Colonic mucosa (tissue), 4 donors: ENCODE data around the gene NOXA1. TPM values are rescaled to one million over a fixed set of nuclear protein-coding genes. Genes with fewer than 3 reads are reported as not detected.

Experiments used
- DNase-seq: peaks from one replicate; pipeline ENCODE4 v3.0.0-alpha.2; 2020
- H3K27ac ChIP-seq: fragments of 200-600 bp; one replicate; pipeline ENCODE4 v1.8.0; 2021
- H3K27me3 ChIP-seq: fragments of 200-600 bp; one replicate; pipeline ENCODE4 v1.8.0; 2021
- H3K36me3 ChIP-seq: fragments of 200-600 bp; one replicate; pipeline ENCODE4 v1.8.0; 2021
- H3K4me1 ChIP-seq: fragments of 200-600 bp; one replicate; pipeline ENCODE4 v1.8.0; 2021; ENCODE audit warnings: mild to moderate bottlenecking
- H3K4me3 ChIP-seq: fragments of 200-600 bp; one replicate; pipeline ENCODE4 v1.8.0; 2021
- H3K9ac ChIP-seq, 2 donors: one replicate each; pipeline ENCODE4 v1.7.0; 2013; ENCODE audit warnings: control low read depth in 2 of 2, low read depth in 2 of 2, low read length in 2 of 2
- H3K9me3 ChIP-seq: fragments of 200-600 bp; one replicate; pipeline ENCODE4 v1.8.0; 2021
- CTCF ChIP-seq: fragments of 200-600 bp; IDR thresholded peaks from one replicate; pipeline ENCODE4 v1.8.0; 2022; ENCODE audit warnings: antibody characterized with exemption, mild to moderate bottlenecking
- intact Hi-C: fragments of 100-400 bp; cut with DNase I; formaldehyde crosslinking; loops from one replicate; pipeline ENCODE4 v1.14.1; 2022
- total RNA-seq, 2 donors: library from RNA; stranded (reverse); fragmentation: NEBNext Ultra II Directional in 1 of 2; extraction: Animal tissue kit (Norgen Biotek cat#: 25700) in 1 of 2; gene quantifications; one replicate each; pipeline ENCODE4 v1.2.1, GENCODE V29; 2021
- donor health status: healthy.
- donor health status: DM: no; HTN: no; CAD: no.
- donor health status: DM: no; HTN: no; CAD: no.

Gene NOXA1
- total RNA-seq, 2 donors from 2014 or later = 27.5 to 29.3 TPM

DNA sequence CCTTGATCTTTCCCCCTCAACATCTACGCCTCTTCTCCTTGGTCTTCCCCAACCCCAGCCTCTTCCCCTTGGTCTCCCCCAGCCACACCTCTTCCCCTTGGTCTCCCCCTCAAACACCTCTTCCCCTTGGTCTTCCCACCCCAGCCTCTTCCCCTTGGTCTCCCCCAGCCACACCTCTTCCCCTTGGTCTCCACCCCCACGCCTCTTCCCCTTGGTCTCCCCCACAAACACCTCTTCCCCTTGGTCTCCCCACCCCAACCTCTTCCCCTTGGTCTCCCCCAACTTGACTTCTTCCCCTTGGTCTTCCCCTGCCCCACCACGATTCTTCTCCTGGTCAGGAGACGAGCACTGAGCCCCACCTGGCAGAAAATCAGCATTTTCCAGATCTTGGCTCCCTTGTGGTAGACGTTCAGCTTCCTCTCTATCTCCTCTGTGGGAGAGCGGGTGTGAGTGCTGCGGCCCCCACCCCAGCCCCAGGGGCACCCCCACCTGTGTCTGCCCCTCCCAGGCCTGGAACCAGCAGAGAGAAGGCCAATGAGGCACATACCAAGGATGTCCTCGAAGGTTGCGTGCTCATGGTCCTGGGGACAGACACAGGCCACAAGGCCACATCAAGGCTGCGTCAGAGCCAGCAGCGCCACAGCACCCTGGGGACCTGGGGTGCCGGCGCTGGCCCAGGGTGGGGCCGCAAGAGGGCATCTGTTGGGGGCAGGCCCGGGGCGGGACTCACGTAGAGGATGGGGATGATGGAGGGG lies 29.0 kb downstream of the NOXA1 start:
- peak; percentile 21 for DNase-seq
- no peaks in the 10 kb centered on the region for H3K9me3 ChIP-seq
- no peaks in the 10 kb centered on the region for H3K27me3 ChIP-seq
- H3K9ac ChIP-seq = no peak overlapping the region
- no peak for TF ChIP-seq CTCF
- intact Hi-C loops = no loop called here
- H3K27ac ChIP-seq = no peak overlapping the region
- peaks cover 11% of the 10 kb centered on the region for H3K4me1 ChIP-seq
- H3K4me3 ChIP-seq = no peak overlapping the region
- no peaks in the 10 kb centered on the region for H3K36me3 ChIP-seq

- H3K27me3 ChIP-seq = no peaks in the 10 kb centered on the region
- H3K4me1 ChIP-seq = peaks cover 11% of the 10 kb centered on the region
- no peaks in the 10 kb centered on the region for H3K36me3 ChIP-seq
- no peak overlapping the region for H3K27ac ChIP-seq
- intact Hi-C loops = no loop called here
- TF ChIP-seq CTCF = no peak
- peak; percentile 37 for DNase-seq
- peak overlapping the region; percentile 33 for H3K4me3 ChIP-seq
- H3K9ac ChIP-seq = no peak overlapping the region
- no peaks in the 10 kb centered on the region for H3K9me3 ChIP-seq
Observed at GRCh38 chr9:137452761-137453642, 29.8 kb downstream of the NOXA1 start.

GRCh38 chr9:137453643-137454081 lies 30.5 kb downstream of the NOXA1 start:
- TF ChIP-seq CTCF = no peak
- H3K27me3 ChIP-seq = no peaks in the 10 kb centered on the region

GRCh38 chr9:137454145-137454596 lies 31.0 kb downstream of the NOXA1 start:
- peak; percentile 80 for DNase-seq
- no peaks in the 10 kb centered on the region for H3K9me3 ChIP-seq
- no peak for TF ChIP-seq CTCF
- H3K4me3 ChIP-seq = peak overlapping the region; percentile 44
- H3K27ac ChIP-seq = peak overlapping the region; percentile 93
- no peaks in the 10 kb centered on the region for H3K36me3 ChIP-seq
- intact Hi-C loops = no loop called here
- no peaks in the 10 kb centered on the region for H3K27me3 ChIP-seq
- H3K9ac ChIP-seq = peak overlapping the region; percentile 73 to 86
- H3K4me1 ChIP-seq = peaks cover 17% of the 10 kb centered on the region

More at GRCh38 chr9:137453643-137454081, 30.5 kb downstream of the NOXA1 start:
- no peaks in the 10 kb centered on the region for H3K9me3 ChIP-seq
- peak; percentile 88 for DNase-seq
- H3K4me1 ChIP-seq = peaks cover 17% of the 10 kb centered on the region
- H3K36me3 ChIP-seq = no peaks in the 10 kb centered on the region
- H3K27ac ChIP-seq = no peak overlapping the region
- intact Hi-C loops = no loop called here
- H3K9ac ChIP-seq = peak overlapping the region in 1 of 2 donors; percentile 56
- peak overlapping the region; percentile 33 for H3K4me3 ChIP-seq

DNA sequence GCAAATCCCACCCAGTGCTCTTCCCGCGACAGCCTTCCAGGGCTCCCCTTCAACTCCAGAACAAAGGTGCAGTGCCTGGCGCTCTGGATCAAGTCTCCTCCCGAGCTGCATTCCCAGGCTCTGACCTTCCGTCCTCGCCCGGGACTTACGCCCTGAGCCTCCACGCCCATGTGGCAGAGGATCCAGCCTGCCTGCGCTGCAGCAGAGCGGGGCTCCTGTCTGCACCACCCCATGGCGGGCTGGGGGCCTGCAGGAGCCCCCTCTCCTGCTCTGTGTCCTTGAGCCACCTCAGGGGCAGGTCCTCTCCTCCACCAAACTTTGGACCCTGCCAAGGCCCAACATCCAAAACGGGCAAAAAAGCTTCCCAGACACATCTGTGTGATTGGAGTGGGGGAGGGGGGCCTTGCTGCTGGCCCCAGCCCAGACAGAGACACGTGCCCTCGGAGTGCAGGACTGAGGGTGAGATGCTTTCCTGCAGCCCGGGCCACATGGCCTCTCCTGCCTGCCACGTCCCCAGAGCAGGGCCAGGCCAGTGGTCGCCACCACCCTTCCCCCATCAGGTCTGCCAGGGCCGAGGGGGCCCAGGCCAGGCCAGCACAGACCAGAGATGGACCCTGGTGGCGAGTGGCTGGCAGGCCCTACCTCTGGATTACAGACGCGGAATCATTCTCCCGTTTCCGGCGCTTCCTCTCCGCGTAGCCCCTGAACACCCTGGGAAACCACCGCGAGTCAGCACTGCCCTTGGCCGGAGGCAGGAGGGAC lies 31.6 kb downstream of the NOXA1 start:
- Histone ChIP-seq H3K36me3 (no peaks in the 10 kb centered on the region), H3K4me1 (peaks cover 17% of the 10 kb centered on the region), H3K27me3 (no peaks in the 10 kb centered on the region), H3K4me3 (peak overlapping the region; percentile 44), H3K27ac (peak overlapping the region; percentile 93), H3K9me3 (no peaks in the 10 kb centered on the region), H3K9ac (peak overlapping the region; percentile 73 to 86)
- DNase-seq = peak; percentile 77
- no peak for TF ChIP-seq CTCF
- intact Hi-C loops = no loop called here
